ENCODE results near the gene PDZD2.

DNA sequence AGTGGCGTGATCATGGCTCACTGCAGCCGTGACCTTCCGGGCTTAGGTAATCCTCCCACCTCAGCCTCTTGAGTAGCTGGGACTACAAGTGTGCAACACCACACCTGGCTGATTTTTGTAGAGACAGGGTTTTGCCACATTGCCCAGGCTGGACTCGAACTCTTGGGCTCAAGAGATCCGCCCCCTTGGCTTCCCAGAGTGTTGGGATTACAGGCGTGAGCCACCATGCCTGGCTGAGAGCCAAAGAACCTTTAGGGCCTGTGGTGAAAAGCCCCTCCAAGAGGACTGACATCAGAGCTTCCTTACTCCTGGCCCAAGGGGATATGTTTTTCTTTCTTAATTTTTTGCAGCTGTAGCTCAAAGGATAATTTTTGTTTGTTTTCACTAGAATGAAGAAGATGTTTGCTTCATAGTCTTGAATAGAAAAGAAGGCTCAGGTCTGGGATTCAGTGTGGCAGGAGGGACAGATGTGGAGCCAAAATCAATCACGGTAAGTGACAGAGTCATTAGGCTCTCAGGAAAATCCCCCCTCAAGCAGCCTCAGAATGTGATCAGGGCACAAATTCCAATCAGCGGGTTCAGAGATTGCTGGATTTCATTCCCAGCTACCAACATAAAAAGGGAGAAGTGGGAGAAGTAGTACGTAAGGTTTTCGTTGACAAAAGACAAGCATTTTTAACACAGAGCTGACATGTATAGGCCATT is 458.1 kb downstream of the PDZD2 start:
- TF ChIP-seq, protein P1, sequence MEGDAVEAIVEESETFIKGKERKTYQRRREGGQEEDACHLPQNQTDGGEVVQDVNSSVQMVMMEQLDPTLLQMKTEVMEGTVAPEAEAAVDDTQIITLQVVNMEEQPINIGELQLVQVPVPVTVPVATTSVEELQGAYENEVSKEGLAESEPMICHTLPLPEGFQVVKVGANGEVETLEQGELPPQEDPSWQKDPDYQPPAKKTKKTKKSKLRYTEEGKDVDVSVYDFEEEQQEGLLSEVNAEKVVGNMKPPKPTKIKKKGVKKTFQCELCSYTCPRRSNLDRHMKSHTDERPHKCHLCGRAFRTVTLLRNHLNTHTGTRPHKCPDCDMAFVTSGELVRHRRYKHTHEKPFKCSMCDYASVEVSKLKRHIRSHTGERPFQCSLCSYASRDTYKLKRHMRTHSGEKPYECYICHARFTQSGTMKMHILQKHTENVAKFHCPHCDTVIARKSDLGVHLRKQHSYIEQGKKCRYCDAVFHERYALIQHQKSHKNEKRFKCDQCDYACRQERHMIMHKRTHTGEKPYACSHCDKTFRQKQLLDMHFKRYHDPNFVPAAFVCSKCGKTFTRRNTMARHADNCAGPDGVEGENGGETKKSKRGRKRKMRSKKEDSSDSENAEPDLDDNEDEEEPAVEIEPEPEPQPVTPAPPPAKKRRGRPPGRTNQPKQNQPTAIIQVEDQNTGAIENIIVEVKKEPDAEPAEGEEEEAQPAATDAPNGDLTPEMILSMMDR (IDR thresholded peaks at IDR 0.05) = no peak
- TF ChIP-seq POLR2A (IDR thresholded peaks at IDR 0.05) = no peak

All from heart left ventricle (tissue), 13 donors.